Glomerular endothelial cell (primary cell): ENCODE data around the gene TELO2. TPM values are rescaled to one million over a fixed set of nuclear protein-coding genes. Genes with fewer than 3 reads are reported as not detected.

Experiments used
- DNase-seq: peaks from one replicate; pipeline ENCODE4 v3.0.0-alpha.2; 2011; ENCODE audit warnings: low read depth, low spot score; ENCODE audit errors: extremely low read depth
- total RNA-seq: library from RNA; depleted of rRNA; stranded (reverse); fragments of >200 nt; gene quantifications from 2 replicates; pipeline ENCODE4 v1.2.3, GENCODE V29; 2015

Gene TELO2
- total RNA-seq, 1 donor from 2014 or later = 26.4 TPM

- DNase-seq = no peak
Observed at GRCh38 chr16:1511662-1512569, 18.8 kb downstream of the TELO2 start.

DNA sequence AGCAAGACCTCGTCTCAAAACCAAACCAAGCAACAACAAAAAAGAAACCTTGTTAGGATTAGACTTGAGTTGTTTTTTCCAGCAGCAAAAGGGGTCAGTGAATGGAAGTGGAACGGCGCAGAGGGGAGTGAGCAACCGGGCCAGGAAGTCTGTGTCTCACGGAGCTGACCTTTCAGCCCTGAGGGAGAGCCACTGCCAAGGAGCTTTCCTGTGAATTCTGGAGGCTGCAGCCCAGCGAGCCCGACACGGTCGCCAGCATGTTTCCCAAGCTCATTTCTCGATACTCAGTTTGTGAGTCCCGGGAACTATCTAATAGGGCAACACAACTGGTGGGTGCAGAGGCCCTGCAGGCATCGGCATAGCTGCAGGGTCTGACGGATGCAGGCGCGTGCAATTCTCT lies 19.6 kb downstream of the TELO2 start:
- no peak for DNase-seq

GRCh38 chr16:1514507-1514906 lies 21.3 kb downstream of the TELO2 start:
- no peak for DNase-seq

- DNase-seq = no peak
Observed at GRCh38 chr16:1518626-1519135, 25.5 kb downstream of the TELO2 start.

GRCh38 chr16:1519831-1520230 lies 26.7 kb downstream of the TELO2 start:
- no peak for DNase-seq

DNA sequence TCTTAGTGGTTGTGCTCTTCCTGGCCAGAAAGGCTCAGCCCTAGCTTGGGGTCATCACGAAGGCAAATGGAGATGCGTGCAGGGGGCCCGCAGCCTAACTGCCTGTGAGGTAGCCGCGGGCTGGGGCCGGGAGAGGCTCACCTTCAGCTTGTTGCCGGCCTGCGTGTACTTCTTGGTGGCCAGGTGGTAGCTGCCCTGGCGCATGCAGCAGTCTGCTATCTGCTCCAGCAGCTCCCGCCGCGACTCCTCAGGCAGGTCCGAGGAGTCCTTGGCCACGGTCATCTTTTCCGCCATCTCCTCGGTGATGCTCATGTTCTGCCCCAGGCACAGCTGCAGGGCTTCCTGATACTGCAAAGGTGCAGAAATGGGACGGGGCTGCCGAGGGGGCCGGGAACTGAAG lies 27.3 kb downstream of the TELO2 start:
- no peak for DNase-seq

DNA sequence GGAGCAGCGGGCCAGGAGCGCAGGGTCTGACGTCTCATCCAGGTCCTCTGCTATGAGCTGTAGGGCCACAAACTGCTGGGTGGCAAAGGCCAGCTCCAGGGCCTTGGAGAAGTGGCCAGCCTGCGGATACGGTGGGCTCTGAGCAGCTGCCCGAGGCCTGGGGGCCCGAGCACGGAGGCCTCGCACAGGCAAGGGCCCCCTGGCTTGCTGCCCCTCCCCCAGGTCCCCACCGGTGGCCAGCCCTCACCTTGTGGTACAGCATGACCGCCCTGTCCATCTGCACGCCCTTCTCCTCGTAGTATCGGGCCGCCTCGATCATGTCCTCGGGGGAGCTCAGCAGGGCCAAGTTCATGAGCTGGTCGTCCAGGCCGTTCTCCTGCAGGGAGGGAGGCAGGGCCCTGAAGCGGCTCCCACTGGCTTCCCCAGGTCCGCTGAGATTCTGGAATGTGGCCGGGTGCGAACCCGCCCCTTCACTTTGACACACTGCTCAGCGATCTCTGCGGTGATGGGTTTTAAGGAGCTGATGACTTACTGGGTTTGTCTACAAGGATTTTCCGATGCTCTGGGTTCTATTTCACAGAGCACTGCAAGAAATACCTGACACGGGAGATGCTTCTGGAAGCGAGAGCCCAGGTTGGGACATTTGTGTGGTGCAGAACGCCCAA lies 30.6 kb downstream of the TELO2 start:
- no peak for DNase-seq

- DNase-seq = no peak
Observed at GRCh38 chr16:1524366-1524765, 31.2 kb downstream of the TELO2 start.

DNA sequence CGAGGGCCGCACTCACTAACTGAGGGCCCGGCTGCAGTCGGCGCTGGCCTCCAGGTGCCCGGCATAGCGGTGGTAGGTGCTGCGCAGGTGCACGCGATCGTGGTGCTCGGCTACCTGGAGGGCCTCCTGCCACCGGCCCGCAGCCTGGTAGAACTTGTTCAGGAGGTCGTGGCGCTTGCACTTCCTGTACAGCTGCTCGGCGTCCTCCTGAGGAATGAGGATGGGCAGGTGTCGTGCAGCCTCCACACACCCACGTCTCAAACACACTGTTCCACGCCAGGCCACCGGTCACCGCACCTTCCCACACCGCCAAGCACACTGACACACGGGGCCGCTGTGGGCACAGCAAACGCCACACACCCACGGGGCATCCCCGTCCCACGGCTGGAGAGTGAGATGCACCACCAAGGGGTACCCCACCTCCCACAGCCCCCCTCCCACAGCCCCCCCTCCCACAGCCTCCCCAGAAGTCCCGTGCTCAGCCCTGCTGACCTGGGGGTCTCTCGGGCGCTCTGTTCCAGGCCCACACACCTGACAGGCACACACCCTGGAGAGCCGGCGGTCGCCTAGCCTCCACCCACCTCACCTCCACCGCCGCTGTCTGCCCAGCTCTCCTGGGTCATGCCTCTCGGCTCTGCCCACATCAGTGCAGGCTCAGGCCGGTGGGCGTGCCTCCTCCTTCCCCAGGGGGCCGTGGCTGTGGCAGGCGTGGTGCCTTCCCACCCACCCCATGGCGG lies 32.9 kb downstream of the TELO2 start:
- no peak for DNase-seq

DNA sequence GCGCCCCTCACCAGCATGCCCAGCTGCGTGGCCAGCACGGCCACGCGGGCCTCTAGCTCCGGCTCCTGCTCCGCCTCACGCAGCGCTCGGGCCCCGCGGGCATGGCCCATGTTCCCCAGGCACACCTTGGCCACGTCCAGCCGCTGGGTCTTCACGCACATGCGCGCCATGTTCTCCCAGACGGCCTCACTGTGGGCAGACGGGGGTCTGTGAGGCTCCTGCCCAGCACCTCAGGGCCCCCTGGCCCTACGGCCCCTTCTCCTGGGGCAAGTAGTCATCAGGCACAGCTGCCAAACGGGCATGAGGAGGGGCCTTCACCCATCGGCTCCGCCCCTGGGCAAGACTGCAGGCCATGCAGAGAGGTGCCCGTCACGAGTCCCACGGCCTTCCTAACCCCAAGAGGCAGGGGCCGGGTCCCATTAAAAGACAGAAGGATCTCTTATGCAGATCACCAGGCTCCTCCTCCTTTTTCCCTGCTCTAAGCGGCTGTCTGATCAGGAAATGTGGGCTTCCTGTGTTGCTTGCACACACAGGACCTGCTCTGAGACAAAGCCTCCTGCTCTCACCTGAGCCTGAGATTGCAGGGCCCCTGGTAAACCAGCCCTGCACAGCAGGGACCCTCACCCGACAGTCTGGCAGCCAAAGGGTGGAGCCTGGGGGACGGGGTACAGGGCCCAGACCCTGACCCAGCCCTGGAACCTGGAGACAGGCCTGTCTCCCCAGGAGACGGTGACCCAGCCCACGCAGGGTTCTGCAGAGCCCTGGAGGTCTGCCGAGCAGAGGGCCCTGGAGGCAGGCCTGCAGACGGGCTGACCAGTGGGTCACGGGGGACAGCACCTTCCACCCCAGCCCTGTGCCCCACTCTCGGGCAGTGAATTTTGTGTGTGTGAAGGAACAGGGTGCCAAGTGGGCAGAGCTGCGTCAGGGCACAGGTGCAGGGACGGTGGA lies 33.7 kb downstream of the TELO2 start:
- DNase-seq = no peak

DNA sequence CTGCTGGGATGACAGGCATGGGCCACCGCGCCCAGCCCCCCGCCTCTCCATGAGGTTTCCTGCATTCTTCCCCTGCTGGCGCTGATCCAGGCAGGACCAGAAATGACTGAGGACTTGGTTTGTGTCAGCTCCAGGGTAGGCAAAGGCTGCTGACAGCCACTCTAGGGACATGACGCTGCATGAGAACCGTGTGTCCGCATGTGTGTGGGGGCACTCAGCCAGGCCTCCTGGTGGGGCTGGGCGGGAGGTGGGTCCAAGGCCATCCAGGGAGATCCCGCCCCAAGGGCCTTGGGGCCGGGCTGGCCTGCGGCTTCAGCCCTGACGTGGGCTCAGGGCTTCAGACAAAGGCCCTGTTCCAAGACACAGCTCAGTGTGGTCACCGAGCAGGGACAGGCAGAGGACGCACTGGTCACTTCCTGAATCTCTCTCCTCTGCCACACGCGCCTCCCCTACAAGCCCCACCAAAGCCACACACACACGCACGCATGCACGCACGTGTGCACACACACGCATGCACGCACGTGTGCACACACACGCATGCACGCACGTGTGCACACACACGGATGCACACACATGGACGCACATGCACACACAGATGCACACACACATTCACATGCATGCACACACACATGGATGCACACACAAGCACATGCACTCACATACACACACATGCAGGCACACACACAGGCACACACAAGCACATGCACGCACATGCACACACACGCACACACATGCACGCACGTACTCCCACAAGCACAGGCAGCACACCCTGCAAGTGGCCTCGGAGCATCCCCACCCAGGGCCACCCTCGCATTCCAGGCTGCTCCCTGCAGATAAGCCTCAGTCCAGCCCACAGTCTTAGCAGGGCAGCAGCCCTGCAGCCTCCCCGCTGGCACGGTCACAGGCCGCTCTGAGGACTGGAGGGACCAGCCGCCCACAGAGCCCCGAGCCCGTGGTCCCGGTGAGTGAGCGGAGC lies 35.0 kb downstream of the TELO2 start:
- no peak for DNase-seq

- DNase-seq = no peak
Observed at GRCh38 chr16:1528921-1529537, 35.9 kb downstream of the TELO2 start.

- no peak for DNase-seq
Observed at GRCh38 chr16:1530349-1530882, 37.3 kb downstream of the TELO2 start.

DNA sequence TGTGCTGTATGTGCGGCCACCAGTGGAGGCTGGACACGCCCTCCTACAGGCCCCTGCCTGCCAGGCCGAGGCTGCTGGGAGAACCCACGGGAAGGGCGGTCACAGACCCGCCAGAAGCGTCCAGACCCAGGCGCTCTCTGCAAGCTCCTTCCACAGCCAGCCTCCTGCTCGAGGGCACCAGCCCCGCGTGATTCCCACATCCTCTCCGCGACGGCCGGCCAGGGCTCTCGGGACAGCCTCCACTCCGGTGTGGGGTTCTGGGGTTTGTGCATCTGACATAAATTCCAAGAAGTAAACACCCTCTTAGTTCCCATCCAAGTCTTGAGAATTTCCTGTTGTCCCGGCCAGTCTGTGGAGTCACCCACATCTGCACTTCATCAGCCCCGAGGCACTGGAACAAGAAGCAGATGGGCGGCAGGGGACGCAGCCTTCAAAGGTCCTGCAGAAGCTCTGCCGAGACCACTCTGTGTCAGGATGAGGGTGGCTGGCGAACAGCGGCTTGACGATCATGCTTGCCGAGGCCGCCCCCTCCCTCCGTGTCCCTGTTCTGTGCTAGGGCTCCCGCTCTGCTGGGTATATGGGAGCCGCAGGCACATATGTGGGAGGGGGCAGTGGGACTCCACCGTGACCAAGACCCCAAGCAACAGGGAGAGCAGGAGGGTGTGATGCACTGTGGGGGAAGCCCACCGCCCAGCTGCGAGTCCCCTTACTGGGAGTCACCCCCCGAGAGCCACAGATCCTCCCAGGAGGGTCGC lies 37.9 kb downstream of the TELO2 start:
- no peak for DNase-seq

GRCh38 chr16:1531638-1531910 lies 38.4 kb downstream of the TELO2 start:
- DNase-seq = no peak

GRCh38 chr16:1532081-1532760 lies 39.1 kb downstream of the TELO2 start:
- no peak for DNase-seq

DNA sequence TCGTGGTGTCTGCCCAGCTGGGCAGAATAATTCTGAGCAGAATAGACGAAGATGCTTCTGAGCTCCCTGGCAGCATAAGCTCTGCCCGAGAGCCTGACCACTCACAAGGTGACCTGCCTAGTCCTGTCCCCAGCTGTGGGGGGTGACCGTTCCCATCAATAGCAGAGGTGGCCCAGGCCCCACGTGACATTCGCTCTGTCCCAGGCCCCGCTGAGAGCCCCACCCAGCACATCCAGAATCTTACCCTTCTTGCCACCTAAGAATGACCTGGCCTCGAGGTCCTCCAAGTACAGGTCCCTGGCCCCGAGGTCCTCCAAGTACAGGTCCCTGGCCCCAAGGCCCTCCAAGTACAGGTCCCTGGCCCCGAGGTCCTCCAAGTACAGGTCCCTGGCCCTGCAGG lies 39.6 kb downstream of the TELO2 start:
- no peak for DNase-seq
